ENCODE measurements around the gene CADM2.
"Not testable (repeated sequence)": the region's sequence is repeated elsewhere in the genome, so short reads cannot be mapped to it uniquely, and the experiment has no call there.

The CADM2 gene

GRCh38 chr3:85708325-85708724 is 749.5 kb downstream of the CADM2 start:
- DNase-seq: not testable (repeated sequence)

DNA sequence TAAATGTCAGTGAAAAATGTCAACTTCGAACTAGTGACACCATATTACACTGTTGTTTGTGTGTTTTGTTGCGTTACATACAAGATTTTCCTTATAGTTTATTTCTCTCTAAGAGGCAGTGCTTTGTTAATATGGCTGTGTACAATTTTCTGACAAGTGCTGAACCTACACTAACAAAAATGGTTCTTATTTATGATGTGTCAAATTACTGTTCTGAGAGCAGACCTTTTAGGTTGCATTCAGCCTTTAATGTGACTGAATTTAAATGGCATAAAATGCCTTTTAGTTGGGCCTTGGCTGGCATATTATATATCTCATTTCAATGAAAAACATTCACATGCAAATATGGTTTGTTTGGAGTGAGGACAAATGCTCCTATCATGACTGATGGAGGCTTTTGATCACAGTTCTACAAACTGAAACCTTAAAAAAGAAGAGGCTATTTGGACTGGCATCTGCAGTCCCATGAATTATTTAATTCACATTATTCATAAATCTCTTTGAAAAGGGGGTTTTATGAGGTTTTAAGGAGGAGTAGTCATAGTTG is 750.6 kb downstream of the CADM2 start:
- DNase-seq: no peak

- DNase-seq: no peak
Observed at GRCh38 chr3:85710490-85710889, 751.7 kb downstream of the CADM2 start.

- no peak for DNase-seq
Observed at GRCh38 chr3:85721409-85722145, 762.8 kb downstream of the CADM2 start.

DNA sequence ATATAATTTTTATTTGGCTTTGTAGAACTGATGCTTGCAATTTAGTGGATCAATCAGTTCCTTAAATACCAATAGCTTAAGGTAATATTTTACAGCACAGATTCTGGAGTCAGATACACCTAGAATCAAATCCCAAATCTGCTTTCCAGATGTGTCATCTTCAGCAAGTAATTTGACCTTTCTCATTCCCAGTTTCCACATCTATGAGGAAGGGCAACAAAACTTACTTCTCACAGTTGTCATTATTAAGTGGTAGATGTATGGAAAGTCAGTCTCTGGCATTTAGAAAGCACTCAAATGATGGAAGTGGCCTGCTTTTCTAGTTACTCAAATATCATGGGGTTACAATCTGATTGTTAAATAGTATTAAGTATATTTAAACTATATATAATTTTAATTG is 767.0 kb downstream of the CADM2 start:
- no peak for DNase-seq

- DNase-seq: no peak
Observed at GRCh38 chr3:85726241-85726640, 767.5 kb downstream of the CADM2 start.

- no peak for DNase-seq
Observed at GRCh38 chr3:85737846-85738245, 779.1 kb downstream of the CADM2 start.

- DNase-seq: no peak
Observed at GRCh38 chr3:85740561-85740960, 781.8 kb downstream of the CADM2 start.

GRCh38 chr3:85758442-85758841 is 799.7 kb downstream of the CADM2 start:
- DNase-seq: no peak

- no peak for DNase-seq
Observed at GRCh38 chr3:85760342-85760741, 801.6 kb downstream of the CADM2 start.

DNA sequence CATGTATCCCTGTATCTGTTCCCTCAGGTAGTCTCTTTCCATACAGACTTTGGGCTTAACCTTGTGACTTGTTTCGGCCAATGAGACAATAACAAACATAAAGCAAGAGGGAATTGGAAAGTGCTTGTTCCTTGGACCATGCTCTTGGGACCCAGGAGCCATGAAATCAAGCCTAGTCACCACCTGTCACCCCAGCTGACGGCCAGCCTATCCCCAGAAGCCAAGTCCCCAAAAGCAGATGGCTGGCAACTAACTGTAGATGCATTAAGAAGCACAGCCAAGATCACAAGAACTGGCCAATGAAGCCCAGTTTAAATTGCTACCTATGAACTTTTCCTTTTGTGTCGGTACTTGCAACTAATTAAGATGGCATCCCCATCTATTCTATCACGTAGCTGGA is 822.0 kb downstream of the CADM2 start:
- no peak for DNase-seq

GRCh38 chr3:85781806-85782205 is 823.0 kb downstream of the CADM2 start:
- DNase-seq: no peak

GRCh38 chr3:85783291-85783690 is 824.5 kb downstream of the CADM2 start:
- DNase-seq: no peak

- no peak for DNase-seq
Observed at GRCh38 chr3:85785766-85786165, 827.0 kb downstream of the CADM2 start.

- no peak for DNase-seq
Observed at GRCh38 chr3:85790445-85791030, 831.7 kb downstream of the CADM2 start.

DNA sequence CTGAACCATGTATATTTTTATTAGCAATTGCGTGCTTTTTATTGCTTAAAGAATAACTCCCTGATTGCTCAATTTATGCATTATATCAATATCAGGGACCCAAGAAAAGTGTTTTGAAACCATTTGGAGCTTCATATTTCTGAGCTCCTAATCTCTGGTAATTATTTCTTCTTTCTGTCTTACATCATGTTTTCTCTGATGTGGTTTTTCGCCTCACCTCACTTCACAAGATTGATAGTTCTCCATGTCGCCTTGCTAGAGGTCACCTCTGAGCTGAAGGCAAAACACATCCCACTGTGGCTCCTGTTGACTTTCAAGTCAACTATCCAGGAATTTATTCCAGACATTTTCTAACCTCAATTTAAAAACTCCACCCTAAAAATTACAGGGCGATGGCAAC is 837.4 kb downstream of the CADM2 start:
- DNase-seq: no peak

GRCh38 chr3:85800676-85801075 is 841.9 kb downstream of the CADM2 start:
- no peak for DNase-seq

- no peak for DNase-seq
Observed at GRCh38 chr3:85801955-85802354, 843.2 kb downstream of the CADM2 start.

GRCh38 chr3:85808755-85809154 is 850.0 kb downstream of the CADM2 start:
- DNase-seq: no peak

DNA sequence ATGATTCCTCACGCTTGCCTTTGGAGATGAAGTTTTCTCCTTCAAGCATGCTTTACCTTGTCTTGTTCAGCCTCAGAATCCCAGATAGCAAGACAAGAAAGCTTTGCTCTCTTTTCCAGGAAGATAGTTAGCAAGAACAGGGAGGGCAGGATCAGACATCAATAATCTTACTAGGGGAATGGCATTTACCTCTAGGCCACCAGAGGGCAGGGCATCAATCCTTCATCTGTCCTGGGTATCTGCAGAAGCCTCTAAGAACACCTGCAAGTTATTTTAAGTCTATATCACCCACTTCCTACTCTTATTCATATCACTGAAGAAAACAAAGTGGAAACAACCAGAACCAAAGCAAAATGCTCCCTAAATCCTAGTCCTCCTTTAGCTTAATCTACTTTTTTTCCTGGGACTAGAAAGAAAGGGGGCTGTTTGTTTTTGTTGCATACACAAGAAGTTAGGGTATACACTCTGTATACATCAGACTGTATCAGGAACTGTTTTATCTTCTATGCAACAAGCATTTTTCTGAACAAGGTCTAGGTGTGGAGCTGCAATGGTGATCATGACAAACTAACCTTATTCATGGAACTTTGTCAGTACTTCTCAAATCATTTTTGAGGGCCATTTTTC is 862.5 kb downstream of the CADM2 start:
- DNase-seq: no peak

GRCh38 chr3:85835857-85836440 is 877.2 kb downstream of the CADM2 start:
- no peak for DNase-seq

- DNase-seq: no peak
Observed at GRCh38 chr3:85837402-85837801, 878.6 kb downstream of the CADM2 start.

GRCh38 chr3:85838921-85839320 is 880.1 kb downstream of the CADM2 start:
- DNase-seq: no peak

DNA sequence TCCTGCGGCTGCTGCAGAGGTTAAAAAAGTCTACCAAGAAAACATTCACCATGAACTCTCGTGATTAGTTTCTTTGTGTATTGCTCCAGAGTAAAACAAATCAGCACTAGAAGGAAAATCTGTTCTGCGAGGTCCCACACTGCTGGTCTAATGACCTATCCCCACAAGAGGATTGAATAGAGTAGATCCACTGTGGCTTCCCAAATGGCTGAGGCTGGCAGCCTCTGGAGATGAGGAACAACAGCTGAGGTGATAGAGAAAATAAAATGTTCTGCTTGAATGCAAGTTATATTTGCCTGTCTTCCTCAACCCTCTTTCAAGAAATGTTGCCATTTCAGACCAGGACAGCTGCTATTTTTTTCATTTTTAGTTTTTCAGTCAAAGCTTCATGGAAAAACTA is 883.3 kb downstream of the CADM2 start:
- no peak for DNase-seq
